BLaER1 (cell line): ENCODE data around the gene AKAP7.
A peak's percentile ranks its signal among the peaks of the same experiment; 100 is the strongest.

Experiments
- H3K27ac ChIP-seq: shearing (Covaris generic); formaldehyde crosslinking; 2 replicates; pipeline ENCODE4 v1.8.1; 2022
- H3K27me3 ChIP-seq: shearing (Covaris generic); formaldehyde crosslinking; 2 replicates; pipeline ENCODE4 v1.8.1; 2022
- H3K36me3 ChIP-seq: shearing (Covaris generic); formaldehyde crosslinking; 2 replicates; pipeline ENCODE4 v1.8.1; 2022
- H3K4me1 ChIP-seq: shearing (Covaris generic); formaldehyde crosslinking; 2 replicates; pipeline ENCODE4 v1.8.1; 2022
- H3K4me2 ChIP-seq: shearing (Covaris generic); formaldehyde crosslinking; 2 replicates; pipeline ENCODE4 v1.8.1; 2022
- H3K4me3 ChIP-seq: shearing (Covaris generic); formaldehyde crosslinking; 2 replicates; pipeline ENCODE4 v1.8.1; 2022
- H3K9ac ChIP-seq: shearing (Covaris generic); formaldehyde crosslinking; 2 replicates; pipeline ENCODE4 v1.8.1; 2022
- H3K9me3 ChIP-seq: shearing (Covaris generic); formaldehyde crosslinking; 2 replicates; pipeline ENCODE4 v1.8.1; 2022
- H4K20me1 ChIP-seq: shearing (Covaris generic); formaldehyde crosslinking; 2 replicates; pipeline ENCODE4 v1.8.1; 2022
- Cebpa-rat ChIP-seq: shearing (Covaris generic); IDR thresholded peaks from 2 replicates; pipeline ENCODE4 v1.8.1; 2022

AKAP7 gene

GRCh38 chr6:131277591-131277990 is 142.3 kb downstream of the AKAP7 start:
- peaks cover 15% of the 10 kb centered on the region for H3K4me1 ChIP-seq
- no peak overlapping the region for H3K27ac ChIP-seq
- H3K9ac ChIP-seq: no peak overlapping the region
- H3K27me3 ChIP-seq: no peaks in the 10 kb centered on the region
- peaks cover 3% of the 10 kb centered on the region; the same call in 1 of the 2 replicates for H3K9me3 ChIP-seq
- TF ChIP-seq Cebpa-rat: no peak
- no peaks in the 10 kb centered on the region for H3K36me3 ChIP-seq
- no peak overlapping the region for H3K4me2 ChIP-seq
- no peak overlapping the region for H3K4me3 ChIP-seq
- H4K20me1 ChIP-seq: no peaks in the 10 kb centered on the region

GRCh38 chr6:131281471-131282270 is 146.4 kb downstream of the AKAP7 start:
- H3K4me1 ChIP-seq: peaks cover 15% of the 10 kb centered on the region
- peak; percentile 68 for TF ChIP-seq Cebpa-rat

DNA sequence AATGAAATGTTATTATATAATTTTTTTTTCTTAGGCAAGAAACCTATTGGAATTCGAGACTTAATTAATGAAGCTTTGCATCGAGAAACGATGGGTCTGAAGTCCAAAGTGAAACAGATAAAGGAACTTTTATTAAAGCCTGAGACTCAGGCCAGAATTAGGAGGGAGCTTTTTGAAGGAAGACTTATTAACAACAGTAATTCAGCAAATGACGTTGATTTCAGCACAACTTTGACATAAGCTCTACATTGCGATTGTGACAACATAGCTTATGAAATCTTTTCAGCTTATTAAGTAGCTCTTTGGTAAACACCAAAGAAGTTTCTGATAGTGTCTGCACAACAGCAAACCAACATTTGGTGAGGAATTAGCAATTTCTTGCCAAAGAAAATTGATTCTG is 147.1 kb downstream of the AKAP7 start:
- Histone ChIP-seq H3K9ac (no peak overlapping the region), H3K9me3 (peaks cover 3% of the 10 kb centered on the region; the same call in 1 of the 2 replicates), H3K4me1 (peaks cover 15% of the 10 kb centered on the region), H3K27ac (no peak overlapping the region), H4K20me1 (no peaks in the 10 kb centered on the region), H3K36me3 (peaks cover 6% of the 10 kb centered on the region; the same call in 1 of the 2 replicates), H3K27me3 (no peaks in the 10 kb centered on the region), H3K4me3 (no peak overlapping the region), H3K4me2 (no peak overlapping the region)
- TF ChIP-seq Cebpa-rat: no peak

More at GRCh38 chr6:131281471-131282270, 146.4 kb downstream of the AKAP7 start:
- peak overlapping the region; percentile 42 for H3K9ac ChIP-seq
- no peaks in the 10 kb centered on the region for H3K27me3 ChIP-seq
- H3K9me3 ChIP-seq: peaks cover 3% of the 10 kb centered on the region; the same call in 1 of the 2 replicates
- H3K27ac ChIP-seq: peak overlapping the region; percentile 54
- H4K20me1 ChIP-seq: no peaks in the 10 kb centered on the region
- no peak overlapping the region for H3K4me3 ChIP-seq
- peak overlapping the region; percentile 71 for H3K4me2 ChIP-seq
- H3K36me3 ChIP-seq: peaks cover 6% of the 10 kb centered on the region; the same call in 1 of the 2 replicates

DNA sequence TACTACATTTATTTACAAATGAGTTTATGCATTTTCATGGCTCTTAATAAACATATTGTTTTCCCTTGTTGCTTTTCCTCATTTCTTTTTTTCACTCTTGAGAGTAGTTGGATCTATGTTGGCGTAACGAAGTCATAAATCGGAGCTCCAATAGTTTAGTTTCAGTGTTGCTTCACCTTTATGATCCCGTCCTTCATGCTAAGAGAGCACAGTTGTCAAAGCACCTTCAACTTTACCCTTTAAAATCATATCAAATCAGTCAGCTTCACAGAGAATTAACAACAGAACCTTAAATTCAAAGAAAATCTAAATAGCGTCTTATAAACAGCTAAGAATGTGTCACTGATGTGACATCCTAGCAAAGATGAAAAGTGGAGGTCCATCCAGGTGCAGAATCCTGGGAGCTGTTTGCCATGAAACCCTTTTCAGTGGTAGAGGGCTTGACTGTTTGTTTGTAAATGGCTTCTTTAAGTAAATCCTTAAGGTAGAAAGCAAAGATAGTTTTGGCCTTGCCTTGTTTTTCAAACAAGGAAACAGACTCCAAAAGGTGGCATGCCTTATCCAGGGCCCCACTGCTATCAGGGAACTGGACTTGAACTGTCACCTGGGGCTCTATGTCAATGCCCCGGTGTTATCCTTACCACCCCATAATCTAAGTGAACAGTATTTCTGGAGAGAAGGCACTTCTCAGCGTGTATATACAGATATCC is 148.4 kb downstream of the AKAP7 start:
- Histone ChIP-seq H3K27me3 (no peaks in the 10 kb centered on the region), H3K36me3 (peaks cover 6% of the 10 kb centered on the region; the same call in 1 of the 2 replicates), H3K4me3 (no peak overlapping the region), H3K9me3 (peaks cover 1% of the 10 kb centered on the region; the same call in 1 of the 2 replicates), H4K20me1 (no peaks in the 10 kb centered on the region), H3K4me1 (peaks cover 15% of the 10 kb centered on the region), H3K27ac (no peak overlapping the region), H3K4me2 (no peak overlapping the region), H3K9ac (no peak overlapping the region)
- TF ChIP-seq Cebpa-rat: no peak

- no peak overlapping the region for H3K9ac ChIP-seq
- H3K4me2 ChIP-seq: no peak overlapping the region
- H3K9me3 ChIP-seq: no peaks in the 10 kb centered on the region
- H3K36me3 ChIP-seq: peaks cover 6% of the 10 kb centered on the region; the same call in 1 of the 2 replicates
- no peaks in the 10 kb centered on the region for H3K27me3 ChIP-seq
- no peak overlapping the region for H3K4me3 ChIP-seq
- no peak overlapping the region for H3K27ac ChIP-seq
- no peak for TF ChIP-seq Cebpa-rat
- peaks cover 15% of the 10 kb centered on the region for H3K4me1 ChIP-seq
- no peaks in the 10 kb centered on the region for H4K20me1 ChIP-seq
Measured at GRCh38 chr6:131285548-131285947, 150.3 kb downstream of the AKAP7 start.

GRCh38 chr6:131286469-131287040 is 151.3 kb downstream of the AKAP7 start:
- Histone ChIP-seq H3K27me3 (no peaks in the 10 kb centered on the region), H3K4me2 (no peak overlapping the region), H3K27ac (no peak overlapping the region), H3K36me3 (peaks cover 6% of the 10 kb centered on the region; the same call in 1 of the 2 replicates), H3K9me3 (no peaks in the 10 kb centered on the region), H3K4me3 (no peak overlapping the region), H4K20me1 (no peaks in the 10 kb centered on the region), H3K4me1 (peaks cover 6% of the 10 kb centered on the region), H3K9ac (no peak overlapping the region)
- no peak for TF ChIP-seq Cebpa-rat

DNA sequence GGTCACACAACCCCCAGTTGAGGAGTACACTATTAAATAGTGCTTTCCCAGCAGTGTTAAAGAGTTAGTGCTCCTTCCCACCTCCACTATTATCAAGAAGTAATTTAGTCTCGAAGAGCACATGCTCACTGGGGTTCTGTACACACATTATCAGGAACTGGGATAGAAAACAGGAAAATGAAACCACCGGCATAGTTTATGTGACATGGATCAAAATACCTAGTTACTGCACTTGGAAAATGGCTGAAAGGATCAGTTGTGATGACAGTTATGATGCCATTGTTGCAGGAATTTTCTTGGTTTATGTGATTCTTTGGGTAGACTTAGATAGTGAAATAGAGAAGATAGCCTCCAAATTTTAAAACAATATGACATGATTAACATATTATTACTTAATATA is 152.9 kb downstream of the AKAP7 start:
- no peak overlapping the region for H3K9ac ChIP-seq
- no peaks in the 10 kb centered on the region for H3K9me3 ChIP-seq
- H3K4me3 ChIP-seq: no peak overlapping the region
- H3K27ac ChIP-seq: no peak overlapping the region
- H3K27me3 ChIP-seq: no peaks in the 10 kb centered on the region
- H3K4me1 ChIP-seq: peaks cover 17% of the 10 kb centered on the region
- no peak for TF ChIP-seq Cebpa-rat
- no peaks in the 10 kb centered on the region for H4K20me1 ChIP-seq
- peaks cover 6% of the 10 kb centered on the region; the same call in 1 of the 2 replicates for H3K36me3 ChIP-seq
- H3K4me2 ChIP-seq: no peak overlapping the region

GRCh38 chr6:131290955-131291354 is 155.7 kb downstream of the AKAP7 start:
- H3K27me3 ChIP-seq: no peaks in the 10 kb centered on the region
- H3K4me2 ChIP-seq: no peak overlapping the region
- H3K4me3 ChIP-seq: no peak overlapping the region
- no peak overlapping the region for H3K9ac ChIP-seq
- H3K9me3 ChIP-seq: no peaks in the 10 kb centered on the region
- peaks cover 21% of the 10 kb centered on the region for H3K4me1 ChIP-seq
- no peaks in the 10 kb centered on the region for H3K36me3 ChIP-seq
- TF ChIP-seq Cebpa-rat: no peak
- no peak overlapping the region for H3K27ac ChIP-seq
- H4K20me1 ChIP-seq: no peaks in the 10 kb centered on the region

- H3K9me3 ChIP-seq: no peaks in the 10 kb centered on the region
- peak overlapping the region; percentile 66 for H3K27ac ChIP-seq
- TF ChIP-seq Cebpa-rat: no peak
- H3K4me1 ChIP-seq: peaks cover 21% of the 10 kb centered on the region
- peak overlapping the region; percentile 73 for H3K4me2 ChIP-seq
- H4K20me1 ChIP-seq: no peaks in the 10 kb centered on the region
- no peak overlapping the region for H3K4me3 ChIP-seq
- H3K27me3 ChIP-seq: no peaks in the 10 kb centered on the region
- H3K36me3 ChIP-seq: no peaks in the 10 kb centered on the region
- peak overlapping the region; percentile 35; the same call in 1 of the 2 replicates for H3K9ac ChIP-seq
Measured at GRCh38 chr6:131292145-131292938, 157.1 kb downstream of the AKAP7 start.
